GM18867 (cell line): ENCODE measurements around the gene RHOT2.

Experiments used
- ATAC-seq: cut with Tn5 transposase; IDR thresholded peaks from one replicate; pipeline ENCODE4 v1.9.1; 2021; ENCODE audit warnings: mild to moderate bottlenecking, moderate library complexity; ENCODE audit not compliant: unreplicated experiment

The RHOT2 gene

DNA sequence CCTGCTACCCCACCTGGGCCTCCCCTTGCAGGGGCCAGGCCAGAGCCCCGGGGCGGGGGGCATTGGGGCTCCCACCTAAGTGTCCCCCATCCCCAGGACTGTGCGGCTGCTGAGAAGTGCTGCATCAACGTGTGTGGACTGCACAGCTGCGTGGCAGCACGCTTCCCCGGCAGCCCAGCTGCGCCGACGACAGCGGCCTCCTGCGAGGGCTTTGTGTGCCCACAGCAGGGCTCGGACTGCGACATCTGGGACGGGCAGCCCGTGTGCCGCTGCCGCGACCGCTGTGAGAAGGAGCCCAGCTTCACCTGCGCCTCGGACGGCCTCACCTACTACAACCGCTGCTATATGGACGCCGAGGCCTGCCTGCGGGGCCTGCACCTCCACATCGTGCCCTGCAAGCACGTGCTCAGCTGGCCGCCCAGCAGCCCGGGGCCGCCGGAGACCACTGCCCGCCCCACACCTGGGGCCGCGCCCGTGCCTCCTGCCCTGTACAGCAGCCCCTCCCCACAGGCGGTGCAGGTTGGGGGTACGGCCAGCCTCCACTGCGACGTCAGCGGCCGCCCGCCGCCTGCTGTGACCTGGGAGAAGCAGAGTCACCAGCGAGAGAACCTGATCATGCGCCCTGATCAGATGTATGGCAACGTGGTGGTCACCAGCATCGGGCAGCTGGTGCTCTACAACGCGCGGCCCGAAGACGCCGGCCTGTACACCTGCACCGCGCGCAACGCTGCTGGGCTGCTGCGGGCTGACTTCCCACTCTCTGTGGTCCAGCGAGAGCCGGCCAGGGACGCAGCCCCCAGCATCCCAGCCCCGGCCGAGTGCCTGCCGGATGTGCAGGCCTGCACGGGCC, 35.2 kb upstream of the RHOT2 start:
- no peak for ATAC-seq

DNA sequence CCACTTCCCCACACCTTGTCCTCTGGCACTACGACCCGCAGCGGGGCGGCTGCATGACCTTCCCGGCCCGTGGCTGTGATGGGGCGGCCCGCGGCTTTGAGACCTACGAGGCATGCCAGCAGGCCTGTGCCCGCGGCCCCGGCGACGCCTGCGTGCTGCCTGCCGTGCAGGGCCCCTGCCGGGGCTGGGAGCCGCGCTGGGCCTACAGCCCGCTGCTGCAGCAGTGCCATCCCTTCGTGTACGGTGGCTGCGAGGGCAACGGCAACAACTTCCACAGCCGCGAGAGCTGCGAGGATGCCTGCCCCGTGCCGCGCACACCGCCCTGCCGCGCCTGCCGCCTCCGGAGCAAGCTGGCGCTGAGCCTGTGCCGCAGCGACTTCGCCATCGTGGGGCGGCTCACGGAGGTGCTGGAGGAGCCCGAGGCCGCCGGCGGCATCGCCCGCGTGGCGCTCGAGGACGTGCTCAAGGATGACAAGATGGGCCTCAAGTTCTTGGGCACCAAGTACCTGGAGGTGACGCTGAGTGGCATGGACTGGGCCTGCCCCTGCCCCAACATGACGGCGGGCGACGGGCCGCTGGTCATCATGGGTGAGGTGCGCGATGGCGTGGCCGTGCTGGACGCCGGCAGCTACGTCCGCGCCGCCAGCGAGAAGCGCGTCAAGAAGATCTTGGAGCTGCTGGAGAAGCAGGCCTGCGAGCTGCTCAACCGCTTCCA, 34.4 kb upstream of the RHOT2 start:
- no peak for ATAC-seq

DNA sequence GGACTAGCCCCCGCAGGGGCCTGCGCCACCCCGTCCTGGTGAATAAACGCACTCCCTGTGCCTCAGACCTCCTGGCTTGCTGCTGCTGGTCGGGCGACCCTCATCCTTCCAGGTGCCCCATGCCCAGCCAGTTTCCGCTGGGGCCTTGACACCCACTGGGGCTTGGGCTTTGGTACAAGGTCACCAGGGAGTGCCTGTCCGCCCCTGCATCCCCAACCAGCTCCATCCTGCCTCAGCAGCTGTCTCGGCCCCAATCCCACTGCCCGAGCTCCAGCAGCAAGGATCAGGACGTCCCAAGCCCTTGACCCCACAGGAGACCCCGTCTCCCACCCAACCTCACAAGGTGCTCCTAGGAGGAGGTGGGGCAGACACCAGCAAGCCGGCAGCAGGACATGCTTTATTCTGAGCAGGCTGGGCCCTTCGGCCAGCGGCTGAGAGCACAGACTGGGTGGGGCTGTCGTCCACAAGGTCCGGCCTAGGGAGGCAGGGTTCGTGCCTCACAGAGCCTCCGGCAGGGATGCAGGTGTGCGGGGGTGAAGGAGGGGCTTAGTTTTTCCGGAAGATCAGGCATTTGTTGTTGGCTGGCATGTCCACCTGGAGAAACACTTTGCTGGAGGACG, 33.8 kb upstream of the RHOT2 start:
- ATAC-seq, result no peak

DNA sequence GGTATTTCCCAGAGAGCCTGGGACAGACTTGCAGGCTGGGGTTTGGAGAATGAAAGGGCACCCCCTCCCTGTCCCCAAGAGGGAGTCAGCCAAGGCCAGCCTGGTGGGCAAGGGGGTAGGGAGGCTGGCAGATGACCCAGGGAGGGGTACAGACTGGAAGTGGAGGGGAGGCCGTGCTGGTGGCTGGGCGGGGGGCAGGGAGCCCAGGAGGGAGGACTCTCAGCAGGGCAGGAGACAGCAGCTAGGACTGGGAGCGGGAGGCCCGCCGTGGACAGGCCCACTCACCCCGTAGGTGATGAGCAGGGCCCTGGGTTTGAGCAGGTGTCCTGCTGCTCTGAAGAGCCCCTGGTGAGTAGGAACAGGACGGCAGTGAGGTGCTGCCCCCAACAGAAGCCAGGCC, 32.9 kb upstream of the RHOT2 start:
- ATAC-seq, result no peak

GRCh38 chr16:635573-636205, 32.2 kb upstream of the RHOT2 start:
- ATAC-seq, result peak; percentile 12

- peak; percentile 72 for ATAC-seq
Observed at GRCh38 chr16:636206-637080, 31.5 kb upstream of the RHOT2 start, which contains the start of gene METTL26. Gene METTL26 (minus strand): TSS chr16:636305. CDS start chr16:636290, 15 bp downstream.

DNA sequence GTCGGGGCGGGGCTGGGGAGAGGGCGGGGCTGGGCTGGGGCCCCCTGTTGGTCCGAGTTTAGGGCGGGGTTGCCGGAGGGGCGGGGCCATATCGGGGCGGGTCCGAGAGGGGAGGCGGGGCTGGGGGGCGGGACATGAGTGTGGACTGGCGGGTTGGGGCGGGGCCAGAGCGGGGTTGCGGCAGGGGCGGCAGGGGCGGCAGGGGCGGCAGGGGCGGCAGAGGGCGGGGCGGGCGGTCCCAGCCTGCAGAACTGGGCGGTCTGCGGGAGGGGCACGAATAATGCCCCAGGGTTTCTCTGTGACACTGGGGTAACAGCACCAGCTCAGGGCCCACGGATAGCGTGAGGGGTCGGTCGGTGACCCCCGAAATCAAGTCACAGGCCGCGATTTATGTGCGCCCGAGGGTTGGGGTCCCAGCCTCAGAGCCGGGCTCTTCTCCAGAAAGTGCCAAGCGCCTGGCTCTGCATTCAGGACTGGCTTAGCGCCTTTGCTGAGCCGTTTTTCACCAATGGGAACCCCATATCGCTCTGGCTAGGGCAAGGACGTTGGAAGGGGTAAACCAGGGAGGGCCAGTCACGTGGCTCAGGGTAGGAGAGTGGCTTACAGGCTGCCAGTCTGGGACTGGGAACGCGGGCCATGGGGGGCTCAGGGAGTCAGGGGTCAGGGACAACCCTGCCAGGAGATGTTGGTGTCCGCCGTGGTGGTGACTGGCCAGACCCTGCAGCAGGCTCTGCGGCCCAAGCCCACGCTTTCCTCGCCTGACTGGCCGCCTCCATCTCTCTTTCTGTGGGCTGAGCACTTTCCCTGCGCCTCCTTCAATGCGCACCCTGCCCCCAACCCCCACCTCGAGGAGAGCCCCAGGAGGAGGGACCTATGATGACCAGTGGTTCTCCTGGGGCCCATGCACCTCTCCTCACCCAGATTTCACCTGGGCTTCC, 30.6 kb upstream of the RHOT2 start:
- ATAC-seq, result no peak

DNA sequence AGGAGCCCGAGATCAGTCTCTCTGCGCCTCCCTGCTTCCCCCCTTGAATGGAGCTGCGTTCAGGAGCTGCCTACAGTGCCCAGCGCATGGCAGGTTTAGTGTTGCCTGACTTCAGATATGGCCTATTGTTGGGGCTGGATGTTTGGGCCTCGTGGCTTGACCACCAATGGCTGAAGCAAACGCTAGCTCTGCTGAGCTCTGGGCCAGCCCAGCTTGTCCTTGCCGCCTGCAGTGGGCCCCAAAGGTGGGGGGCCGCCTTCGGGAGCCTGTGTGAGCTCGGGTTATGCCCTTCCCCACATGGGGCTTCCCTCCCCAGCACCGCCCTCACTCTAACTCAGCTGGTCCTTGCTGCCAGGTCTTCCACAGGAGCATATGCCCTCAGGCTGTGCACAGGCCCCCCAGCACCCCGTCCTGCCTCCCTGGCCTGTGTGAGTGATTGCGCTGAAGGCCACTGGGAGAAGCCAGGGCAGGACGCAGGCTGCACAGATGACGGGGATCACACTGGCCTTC, 29.8 kb upstream of the RHOT2 start:
- ATAC-seq, result no peak

DNA sequence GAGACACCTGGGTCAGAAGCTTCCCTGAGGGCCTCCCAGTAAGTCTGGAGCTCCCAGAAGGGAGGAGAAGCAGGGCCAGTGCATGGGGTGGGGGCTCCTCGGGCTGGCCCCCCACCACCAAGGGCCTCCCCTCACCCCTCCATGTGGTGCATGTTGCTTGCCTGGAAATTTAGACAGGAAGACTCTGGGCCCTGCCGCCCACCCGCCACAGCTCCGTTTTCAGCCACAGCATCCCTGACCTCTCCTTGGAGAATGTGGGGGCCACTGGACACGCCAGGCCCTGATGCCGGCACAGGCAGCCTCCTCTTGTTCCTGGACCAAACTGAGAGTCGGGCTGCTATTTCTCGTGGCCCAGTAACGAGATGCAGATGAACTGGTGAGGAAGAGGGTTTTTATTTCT, 29.1 kb upstream of the RHOT2 start:
- no peak for ATAC-seq

GRCh38 chr16:640614-641013, 27.3 kb upstream of the RHOT2 start:
- no peak for ATAC-seq

- peak; percentile 45 for ATAC-seq
Observed at GRCh38 chr16:641326-642188, 26.4 kb upstream of the RHOT2 start, which contains the start of gene MCRIP2. Gene MCRIP2 (plus strand): TSS chr16:641828. CDS start chr16:641992, 164 bp downstream.

- ATAC-seq, result peak; percentile 45
Observed at GRCh38 chr16:642189-643049, 25.5 kb upstream of the RHOT2 start.

- no peak for ATAC-seq
Observed at GRCh38 chr16:643050-643368, 24.9 kb upstream of the RHOT2 start.

- no peak for ATAC-seq
Observed at GRCh38 chr16:644556-644955, 23.4 kb upstream of the RHOT2 start.

GRCh38 chr16:645852-646678, 21.9 kb upstream of the RHOT2 start:
- ATAC-seq, result no peak

- ATAC-seq, result no peak
Observed at GRCh38 chr16:646679-647172, 21.2 kb upstream of the RHOT2 start.
